Mammary epithelial cell (primary cell): ENCODE data around the gene SPECC1L.

Source experiments
- CTCF ChIP-seq, 2 donors: IDR thresholded peaks in 1 of 2; conservative IDR thresholded peaks in 1 of 2; 2 replicates each; pipeline ENCODE4 v1.5.1; 2011 to 2012; ENCODE audit warnings: inconsistent platforms in 2 of 2, low read length in 2 of 2, mild to moderate bottlenecking in 2 of 2, control low read depth in 1 of 2, low read depth in 1 of 2; ENCODE audit not compliant: insufficient read depth in 1 of 2; ENCODE audit errors: extremely low read depth in 1 of 2
- EZH2 ChIP-seq: IDR thresholded peaks from 2 replicates; pipeline ENCODE4 v1.6.1; 2012; ENCODE audit warnings: low read length, inconsistent platforms, borderline replicate concordance

- TF ChIP-seq CTCF (conservative IDR thresholded peaks at IDR 0.05 in 1 of 2, IDR thresholded peaks at IDR 0.05 in 1 of 2; ENCODE audit: extremely low read depth in 1 of 2, insufficient read depth in 1 of 2, low read depth in 1 of 2, low read length in 2 of 2), result no peak
- no peak for TF ChIP-seq EZH2
These were observed 189.3 kb downstream of the SPECC1L start for GRCh38 chr22:24459911-24460310.
